HepG2 (cell line): ENCODE measurements around the gene SRRM4.

ENCODE experiments used
- BHLHE40 ChIP-seq: IDR thresholded peaks from 2 replicates; pipeline ENCODE4 v1.6.1; 2011; ENCODE audit warnings: low read length, improper control_type of control experiment
- CTCF ChIP-seq: sonication (generic); formaldehyde crosslinking; IDR thresholded peaks from 2 replicates; pipeline ENCODE4 v1.5.0; 2020; ENCODE audit warnings: mild to moderate bottlenecking, missing genetic modification reagents, moderate library complexity
- GMEB1 ChIP-seq: sonication (generic); formaldehyde crosslinking; IDR thresholded peaks from 2 replicates; pipeline ENCODE4 v1.5.1; 2020; ENCODE audit warnings: missing genetic modification reagents, mild to moderate bottlenecking, borderline replicate concordance
- MED13 ChIP-seq: sonication (generic); formaldehyde crosslinking; IDR thresholded peaks from 2 replicates; pipeline ENCODE4 v1.5.0; 2020; ENCODE audit warnings: missing genetic modification reagents
- MLLT10 ChIP-seq: sonication (generic); formaldehyde crosslinking; IDR thresholded peaks from 2 replicates; pipeline ENCODE4 v1.4.0; 2020; ENCODE audit warnings: missing genetic modification reagents
- POLR2AphosphoS5 ChIP-seq: IDR thresholded peaks from 2 replicates; pipeline ENCODE4 v1.6.1; 2012; ENCODE audit warnings: low read depth, low read length
- RFX5 ChIP-seq: IDR thresholded peaks from 2 replicates; pipeline ENCODE4 v1.6.1; 2011; ENCODE audit warnings: low read depth, low read length, improper control_type of control experiment
- ZNF460 ChIP-seq: sonication (generic); formaldehyde crosslinking; IDR thresholded peaks from 2 replicates; pipeline ENCODE4 v1.5.1; 2020; ENCODE audit warnings: missing genetic modification reagents, mild to moderate bottlenecking, borderline replicate concordance
- ZNF768 ChIP-seq: sonication (generic); formaldehyde crosslinking; IDR thresholded peaks from 2 replicates; pipeline ENCODE4 v1.4.0; 2020; ENCODE audit warnings: missing genetic modification reagents

- no peak for TF ChIP-seq POLR2AphosphoS5
- TF ChIP-seq BHLHE40, result no peak
- no peak for TF ChIP-seq GMEB1 (CRISPR knock-in tag)
- TF ChIP-seq ZNF768, result no peak
- no peak for TF ChIP-seq MLLT10 (CRISPR knock-in tag)
- no peak for TF ChIP-seq MED13 (CRISPR knock-in tag)
- no peak for TF ChIP-seq RFX5
- no peak for TF ChIP-seq CTCF (CRISPR knock-in tag)
- TF ChIP-seq ZNF460 (CRISPR knock-in tag), result no peak
Observed at GRCh38 chr12:119204671-119205285, 223.4 kb downstream of the SRRM4 start.
